ENCODE measurements around the gene MXD4.

Gene MXD4

GRCh38 chr4:2274320-2275043 lies 12.6 kb upstream of the MXD4 start:
- DNase-seq = peak; percentile 36

DNA sequence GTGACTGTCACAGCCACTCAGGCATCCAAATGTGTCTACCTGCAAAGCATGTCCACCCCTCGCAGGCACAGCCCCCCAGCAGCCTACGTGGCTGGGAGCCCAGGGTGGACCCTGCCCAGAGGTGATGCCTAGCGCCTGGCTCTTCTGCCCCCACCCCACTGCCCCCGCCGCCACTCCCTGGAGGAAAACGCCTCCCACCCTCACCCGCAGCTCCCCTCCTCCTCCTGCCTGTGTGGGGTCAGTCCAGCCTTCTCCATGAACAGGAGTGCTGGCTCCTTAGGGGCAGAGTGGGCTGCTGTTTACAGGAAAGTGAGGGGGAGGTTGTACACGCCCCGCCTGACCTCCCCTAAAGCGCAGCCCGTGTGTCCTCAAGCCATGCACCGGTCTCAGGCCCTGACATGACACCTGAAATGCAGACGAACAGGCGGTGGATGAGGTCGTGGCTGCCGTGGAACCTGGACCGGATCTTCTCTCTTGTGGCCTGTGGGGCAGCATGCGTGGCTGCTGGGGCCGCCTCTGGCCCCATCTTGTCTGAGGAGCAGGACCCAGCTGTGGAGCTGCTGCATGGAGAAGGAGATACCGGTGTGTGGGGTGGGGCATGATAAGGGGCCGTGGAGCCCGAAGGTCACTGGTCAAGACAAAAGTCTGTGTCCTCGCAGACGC lies 11.9 kb upstream of the MXD4 start:
- DNase-seq = no peak

GRCh38 chr4:2273221-2273620 lies 11.3 kb upstream of the MXD4 start:
- no peak for DNase-seq

DNA sequence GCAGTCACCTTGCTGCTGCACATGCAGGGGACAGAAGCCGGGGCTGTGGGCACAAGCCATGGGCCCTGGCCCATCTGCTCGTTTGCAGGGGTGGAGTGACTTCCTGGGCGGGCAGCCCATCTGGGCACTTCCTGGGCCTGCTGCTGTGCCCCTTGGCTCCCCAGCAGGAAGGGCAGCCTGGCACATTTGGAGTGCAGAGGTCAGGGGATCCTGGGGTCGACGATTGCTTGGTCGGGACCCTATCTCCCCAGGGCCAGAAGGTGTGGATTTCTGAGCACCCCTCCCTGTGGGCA lies 10.9 kb upstream of the MXD4 start:
- DNase-seq = no peak

- DNase-seq = no peak
Observed at GRCh38 chr4:2272026-2272827, 10.3 kb upstream of the MXD4 start.

GRCh38 chr4:2271279-2272025 lies 9.5 kb upstream of the MXD4 start:
- no peak for DNase-seq

GRCh38 chr4:2270341-2271165 lies 8.6 kb upstream of the MXD4 start:
- DNase-seq = no peak

GRCh38 chr4:2269618-2270163 lies 7.8 kb upstream of the MXD4 start:
- DNase-seq = no peak

DNA sequence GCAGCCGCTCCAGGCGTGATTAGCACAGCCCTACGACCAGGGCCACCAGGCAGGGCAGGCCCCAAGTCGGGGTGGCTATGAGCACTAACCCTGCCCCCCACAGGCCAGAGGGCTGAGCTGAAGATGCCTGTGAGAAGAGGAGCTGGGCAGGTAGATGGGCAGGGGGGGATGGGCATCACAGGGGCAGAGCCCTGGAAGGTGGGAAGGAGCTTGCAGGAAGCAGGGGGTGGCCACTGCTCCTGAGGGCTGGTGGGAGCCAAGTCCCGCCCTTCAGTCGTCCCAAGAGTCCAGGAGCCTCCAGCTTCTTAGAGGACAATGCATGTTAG lies 7.3 kb upstream of the MXD4 start:
- no peak for DNase-seq

GRCh38 chr4:2268357-2269205 lies 6.7 kb upstream of the MXD4 start:
- DNase-seq = no peak

DNA sequence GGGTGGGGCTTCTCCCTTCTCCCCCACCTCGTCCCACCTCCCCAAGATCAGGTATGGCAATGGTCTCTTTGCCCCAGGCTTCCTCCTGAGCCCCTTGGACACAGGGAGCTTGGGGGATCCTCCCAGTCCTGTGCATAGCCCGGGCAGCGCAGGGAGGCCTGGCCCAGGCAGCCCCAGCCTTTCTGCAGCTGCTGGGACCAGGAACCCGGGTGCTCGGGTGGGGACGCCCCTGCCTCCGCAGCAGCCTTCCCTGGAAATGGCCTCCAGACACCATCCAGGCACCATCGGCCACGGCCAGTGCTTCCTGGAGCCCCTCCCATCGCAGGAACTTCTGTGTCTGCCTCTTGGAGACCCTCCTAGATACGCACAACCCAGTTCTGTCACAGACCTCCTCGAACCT lies 5.9 kb upstream of the MXD4 start:
- no peak for DNase-seq

DNA sequence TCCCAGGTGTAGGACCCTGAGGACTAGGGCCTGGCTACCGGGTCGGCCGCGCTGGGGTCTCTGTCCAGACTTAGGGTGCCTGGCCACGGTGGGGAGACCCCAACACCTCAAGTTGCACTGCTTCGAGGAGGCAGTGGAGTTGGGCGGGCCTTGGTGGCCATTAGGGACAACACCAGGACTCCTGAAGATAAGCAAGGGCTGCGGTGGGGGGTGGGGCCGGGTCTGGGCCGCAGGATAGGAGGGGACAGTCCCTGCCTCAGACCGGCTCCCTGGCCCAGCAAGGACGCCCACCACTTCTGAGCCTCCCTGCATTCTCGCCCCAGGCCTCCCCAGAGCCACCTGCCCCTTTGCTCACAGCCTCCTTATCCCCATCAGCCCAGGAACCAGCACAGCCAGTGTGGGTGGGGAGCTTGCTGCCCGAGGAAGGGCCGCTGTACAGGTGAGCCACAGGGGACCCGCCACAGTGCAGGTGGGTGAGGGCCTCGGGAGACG lies 5.5 kb upstream of the MXD4 start:
- DNase-seq = no peak

DNA sequence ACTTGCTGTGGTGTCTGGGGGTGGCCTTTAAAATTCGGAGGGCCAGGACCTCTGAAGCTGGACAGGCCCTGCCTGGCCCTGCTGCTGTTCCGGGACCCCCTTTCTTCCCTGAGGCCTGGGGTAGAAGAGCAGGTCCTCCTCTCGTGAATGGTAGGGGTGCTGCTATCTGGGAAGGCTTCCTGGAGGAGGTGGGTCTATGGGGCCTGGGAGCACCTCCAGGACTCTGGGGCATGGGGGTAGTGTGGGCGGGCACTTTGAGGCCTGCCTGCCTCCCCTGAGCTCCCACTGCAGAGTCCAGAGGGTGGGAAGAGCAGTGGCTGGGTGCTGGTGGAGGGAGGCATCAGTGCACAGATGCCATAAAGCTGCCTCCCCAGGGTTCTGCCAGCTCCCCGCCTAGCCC lies 4.9 kb upstream of the MXD4 start:
- no peak for DNase-seq

DNA sequence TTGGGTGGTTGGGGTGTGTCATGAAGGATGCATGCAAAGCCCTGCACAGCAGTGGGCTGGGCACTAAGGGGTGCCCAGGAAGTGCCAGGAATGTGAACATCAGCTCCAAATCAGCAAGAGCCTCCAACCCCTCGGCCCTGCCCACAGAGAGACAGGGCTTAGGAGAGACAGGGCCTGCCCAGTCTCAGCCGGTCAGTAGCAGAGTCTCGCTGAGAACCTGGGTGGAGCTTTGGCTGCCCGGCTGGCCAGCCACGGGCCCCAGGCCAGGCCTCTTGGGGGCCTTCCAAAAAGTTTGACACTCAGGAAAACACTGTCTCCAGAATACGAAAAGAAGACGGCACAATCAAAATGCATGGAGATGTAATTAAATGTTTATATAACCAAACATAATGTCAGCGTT lies 4.3 kb upstream of the MXD4 start:
- no peak for DNase-seq

DNA sequence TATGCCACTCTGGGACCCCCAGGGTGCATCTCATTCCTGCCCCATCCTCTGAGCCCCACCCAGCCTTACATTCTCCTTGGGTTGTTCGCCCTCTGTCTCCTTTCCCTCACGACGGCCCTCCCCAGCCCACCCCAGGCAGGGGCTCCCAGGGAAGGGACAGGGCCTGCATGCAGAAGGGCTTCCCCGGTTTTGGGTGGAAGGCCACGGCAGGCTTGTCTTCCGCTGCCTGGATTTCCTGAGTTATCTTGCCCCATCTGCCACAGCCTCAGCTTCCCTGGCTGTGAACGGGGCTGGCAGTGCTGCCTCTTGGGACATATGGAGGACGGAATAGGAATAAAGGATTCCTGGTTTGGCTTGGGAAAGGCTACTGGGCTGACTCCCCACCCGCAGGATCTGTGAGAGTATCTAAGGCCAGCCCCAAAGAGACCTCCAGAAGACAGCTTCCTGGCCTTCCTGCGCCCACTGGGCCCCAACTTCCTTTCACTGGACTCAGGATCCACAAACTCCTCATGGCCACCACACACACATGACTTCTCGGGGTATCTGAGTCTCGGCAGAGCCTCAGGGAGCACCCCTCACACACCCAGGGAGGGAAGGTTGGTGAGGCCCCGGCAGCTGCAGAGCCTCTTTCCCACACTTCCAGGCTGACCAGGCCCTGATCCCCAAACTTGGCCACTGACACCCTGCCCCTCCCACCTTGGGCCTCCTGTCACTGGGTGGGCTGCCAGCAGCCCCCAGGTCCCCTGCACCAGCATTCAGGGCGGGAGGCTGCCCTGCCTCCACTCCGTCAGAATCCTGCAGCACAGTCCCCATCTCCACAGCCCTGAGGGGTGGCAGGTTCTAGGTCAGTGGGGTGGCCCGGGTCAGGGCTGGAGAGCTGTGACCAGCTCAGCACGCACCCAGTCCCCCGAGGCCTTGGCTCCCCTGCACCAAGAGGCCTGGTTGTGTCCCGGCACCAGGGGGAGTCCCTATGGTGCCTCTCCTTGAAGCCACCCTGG lies 3.5 kb upstream of the MXD4 start:
- no peak for DNase-seq

DNA sequence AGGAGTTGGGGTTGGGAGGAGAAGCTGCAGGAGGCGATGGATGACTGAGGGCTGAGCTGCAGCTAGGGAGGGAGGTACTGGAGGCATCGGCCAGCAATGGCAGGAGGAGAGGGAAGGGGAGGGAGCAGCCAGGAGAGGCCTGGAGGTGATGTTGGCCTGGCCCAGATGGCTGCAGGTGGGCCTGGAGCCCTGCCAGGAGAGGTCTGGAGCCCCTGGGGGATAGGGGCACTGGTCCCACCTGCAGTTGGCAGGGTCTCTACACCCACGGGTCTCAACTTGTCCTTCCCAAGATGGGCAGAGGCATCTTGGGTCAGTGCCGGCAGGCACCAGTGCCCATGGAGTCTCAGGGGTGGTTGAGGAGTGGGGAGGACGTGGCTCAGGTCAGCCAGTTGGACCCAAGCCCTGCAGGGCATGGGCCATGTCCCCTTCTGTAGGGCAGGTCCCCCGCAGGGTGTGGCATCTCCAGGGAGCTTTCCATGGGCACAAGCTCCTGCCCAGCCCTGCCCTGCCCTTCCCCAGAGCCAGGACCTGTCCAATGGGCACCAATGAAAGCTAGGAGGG lies 2.7 kb upstream of the MXD4 start:
- no peak for DNase-seq

GRCh38 chr4:2263926-2264321 lies 2.0 kb upstream of the MXD4 start:
- DNase-seq = no peak

- no peak for DNase-seq
Observed at GRCh38 chr4:2262944-2263250, 988 bp upstream of the MXD4 start.

GRCh38 chr4:2262145-2262943 lies 435 bp upstream of the MXD4 start:
- peak; percentile 92 for DNase-seq
